ENCODE measurements around the gene RPS8.

The RPS8 gene

GRCh38 chr1:44803312-44804095 is 28.2 kb downstream of the RPS8 start:
- no peak for DNase-seq (ENCODE audit: low read depth)
- no peak overlapping the region for H3K4me3 ChIP-seq (ENCODE audit: low read depth, low read length)

GRCh38 chr1:44805311-44806024 is 30.1 kb downstream of the RPS8 start:
- no peak overlapping the region for H3K4me3 ChIP-seq (ENCODE audit: low read depth, low read length)
- DNase-seq (ENCODE audit: low read depth), result no peak
- no peak for TF ChIP-seq CTCF (IDR thresholded peaks at IDR 0.05; ENCODE audit: control insufficient read depth, extremely low read depth, insufficient read depth)

More at GRCh38 chr1:44803312-44804095, 28.2 kb downstream of the RPS8 start:
- no peak for TF ChIP-seq CTCF (IDR thresholded peaks at IDR 0.05; ENCODE audit: control insufficient read depth, extremely low read depth, insufficient read depth)

- no peak overlapping the region for H3K4me3 ChIP-seq (ENCODE audit: low read depth, low read length)
- no peak for TF ChIP-seq CTCF (IDR thresholded peaks at IDR 0.05; ENCODE audit: control insufficient read depth, extremely low read depth, insufficient read depth)
- no peak for DNase-seq (ENCODE audit: low read depth)
Measured at GRCh38 chr1:44806025-44806703, 30.8 kb downstream of the RPS8 start.

- no peak within 1 kb of the TSS for H3K4me3 ChIP-seq (ENCODE audit: low read depth, low read length)
- no peak for TF ChIP-seq CTCF (IDR thresholded peaks at IDR 0.05; ENCODE audit: control insufficient read depth, extremely low read depth, insufficient read depth)
- no peak for DNase-seq (ENCODE audit: low read depth)
Measured at GRCh38 chr1:44806704-44807363, 31.5 kb downstream of the RPS8 start, which contains the start of gene DYNLT4. TSS of gene DYNLT4 (minus strand) at chr1:44807351. CDS start at chr1:44806668, 683 bp downstream.

- no peak overlapping the region for H3K4me3 ChIP-seq (ENCODE audit: low read depth, low read length)
- DNase-seq (ENCODE audit: low read depth), result peak; percentile 94
- no peak for TF ChIP-seq CTCF (IDR thresholded peaks at IDR 0.05; ENCODE audit: control insufficient read depth, extremely low read depth, insufficient read depth)
Measured at GRCh38 chr1:44807364-44808062, 32.2 kb downstream of the RPS8 start.
